GM12872 (cell line): Measurements from ENCODE around the gene ACVRL1.

Experiments used
- CTCF ChIP-seq: IDR thresholded peaks from 3 replicates; pipeline ENCODE4 v1.5.1; 2011; ENCODE audit warnings: low read depth, mild to moderate bottlenecking, low read length, moderate library complexity; ENCODE audit not compliant: insufficient read depth

The ACVRL1 gene

GRCh38 chr12:51943346-51943745 lies 36.0 kb downstream of the ACVRL1 start:
- TF ChIP-seq CTCF: no peak

GRCh38 chr12:51944608-51945233 lies 37.4 kb downstream of the ACVRL1 start:
- no peak for TF ChIP-seq CTCF

GRCh38 chr12:51947246-51947996 lies 40.1 kb downstream of the ACVRL1 start:
- TF ChIP-seq CTCF: no peak

- no peak for TF ChIP-seq CTCF
These were observed 40.8 kb downstream of the ACVRL1 start for GRCh38 chr12:51948066-51948465.

GRCh38 chr12:51949342-51950030 lies 42.2 kb downstream of the ACVRL1 start:
- TF ChIP-seq CTCF: no peak

GRCh38 chr12:51950682-51951198 lies 43.4 kb downstream of the ACVRL1 start:
- no peak for TF ChIP-seq CTCF

- no peak for TF ChIP-seq CTCF
These were observed 44.0 kb downstream of the ACVRL1 start, which contains the start of gene ACVR1B for GRCh38 chr12:51951199-51951842. Gene ACVR1B (plus strand): TSS chr12:51951699. CDS start chr12:51951744, 45 bp downstream.
